OCI-LY3 (cell line): ENCODE results near the gene AGBL3.

Experiments
- CTCF ChIP-seq: fragments of 200-600, 300-600 bp; sonication (generic); IDR thresholded peaks from 2 replicates; pipeline ENCODE4 v1.5.1; 2014; ENCODE audit warnings: antibody characterized with exemption, low read length, low read depth
- EZH2phosphoT487 ChIP-seq: fragments of 200-600 bp; shearing (Covaris generic); IDR thresholded peaks from 2 replicates; pipeline ENCODE4 v1.6.1; 2018; ENCODE audit warnings: antibody characterized with exemption, mixed run types, low read depth

DNA sequence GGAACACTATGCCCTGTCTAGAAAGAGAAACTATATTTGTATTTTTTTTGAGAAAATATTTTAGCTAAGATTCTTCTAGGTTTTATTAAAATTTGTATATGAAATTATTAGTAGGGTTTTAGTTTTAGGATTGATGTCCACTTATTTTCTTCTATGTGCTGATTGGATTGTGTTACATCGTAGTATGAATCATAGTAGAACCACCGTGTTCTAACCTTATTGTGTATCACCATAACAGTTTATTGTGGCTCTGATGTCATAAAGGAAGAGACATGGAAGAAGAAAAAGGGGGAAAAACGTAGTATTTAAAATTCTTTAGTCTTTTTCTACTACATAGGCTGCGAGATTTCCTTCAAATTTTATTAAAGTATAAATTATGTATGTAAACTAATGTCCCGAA, 1.9 kb downstream of the AGBL3 start:
- no peak for TF ChIP-seq CTCF
- no peak for TF ChIP-seq EZH2phosphoT487
